CD4-positive, alpha-beta T cell treated with Interleukin-2 at 100 ng/mL for 4 hours (primary cell): ENCODE data around the gene RALGAPB.
"Not testable (repeated sequence)": the region's sequence is repeated elsewhere in the genome, so short reads cannot be mapped to it uniquely, and the experiment has no call there.

Experiments
- DNase-seq: peaks from one replicate; pipeline ENCODE4 v3.0.0-alpha.2; 2020; ENCODE audit warnings: low spot score

RALGAPB gene

GRCh38 chr20:38497246-38497935 lies 24.7 kb downstream of the RALGAPB start:
- DNase-seq: no peak

- no peak for DNase-seq
These were observed 26.3 kb downstream of the RALGAPB start for GRCh38 chr20:38498909-38499308.

GRCh38 chr20:38499366-38499765 lies 26.7 kb downstream of the RALGAPB start:
- no peak for DNase-seq

- no peak for DNase-seq
These were observed 29.3 kb downstream of the RALGAPB start for GRCh38 chr20:38501858-38502436.

- DNase-seq: no peak
These were observed 31.9 kb downstream of the RALGAPB start for GRCh38 chr20:38504368-38505090.

- DNase-seq: no peak
These were observed 32.4 kb downstream of the RALGAPB start for GRCh38 chr20:38505091-38505455.

- not testable (repeated sequence) for DNase-seq
These were observed 39.1 kb downstream of the RALGAPB start for GRCh38 chr20:38511726-38512125.

GRCh38 chr20:38514185-38514584 lies 41.5 kb downstream of the RALGAPB start:
- no peak for DNase-seq

- DNase-seq: no peak
These were observed 42.3 kb downstream of the RALGAPB start for GRCh38 chr20:38514947-38515346.

- DNase-seq: no peak
These were observed 43.0 kb downstream of the RALGAPB start for GRCh38 chr20:38515631-38516030.

GRCh38 chr20:38519426-38519825 lies 46.8 kb downstream of the RALGAPB start:
- no peak for DNase-seq

- DNase-seq: no peak
These were observed 47.6 kb downstream of the RALGAPB start for GRCh38 chr20:38520261-38520660.

- no peak for DNase-seq
These were observed 51.1 kb downstream of the RALGAPB start for GRCh38 chr20:38523697-38524096.

GRCh38 chr20:38528167-38528566 lies 55.5 kb downstream of the RALGAPB start:
- no peak for DNase-seq

- no peak for DNase-seq
These were observed 58.4 kb downstream of the RALGAPB start for GRCh38 chr20:38531021-38531420.

- DNase-seq: no peak
These were observed 62.1 kb downstream of the RALGAPB start for GRCh38 chr20:38534756-38535155.

- no peak for DNase-seq
These were observed 63.7 kb downstream of the RALGAPB start for GRCh38 chr20:38536310-38536709.

GRCh38 chr20:38537176-38537575 lies 64.5 kb downstream of the RALGAPB start:
- DNase-seq: no peak

GRCh38 chr20:38538789-38539188 lies 66.1 kb downstream of the RALGAPB start:
- DNase-seq: no peak

GRCh38 chr20:38543014-38543906 lies 70.6 kb downstream of the RALGAPB start:
- DNase-seq: no peak

- DNase-seq: no peak
These were observed 73.1 kb downstream of the RALGAPB start for GRCh38 chr20:38545771-38546170.
